CD14-positive monocyte (primary cell): ENCODE data around the gene LTBP2. TPM values are rescaled to one million over a fixed set of nuclear protein-coding genes. Genes with fewer than 3 reads are reported as not detected.

Experiments used
- DNase-seq, 3 donors: peaks; one replicate each; pipeline ENCODE4 v3.0.0-alpha.2; 2011 to 2022
- H2AFZ ChIP-seq: 2 replicates; pipeline ENCODE4 v1.6.0; 2012; ENCODE audit warnings: mild to moderate bottlenecking, low read depth, low read length, inconsistent platforms; ENCODE audit not compliant: insufficient read depth, poor library complexity, severe bottlenecking
- H3K27ac ChIP-seq, 2 donors: 1 replicate in 1 of 2; 2 replicates in 1 of 2; pipeline ENCODE4 v1.5.1; 2012 to 2013; ENCODE audit warnings: low read length in 2 of 2, control low read depth in 1 of 2, inconsistent platforms in 1 of 2, low read depth in 1 of 2, mild to moderate bottlenecking in 1 of 2
- H3K27me3 ChIP-seq, 2 donors: one replicate each; pipeline versions ENCODE4 v1.6.0 to v1.6.1; 2011 to 2013; ENCODE audit warnings: low read length in 2 of 2; ENCODE audit not compliant: control insufficient read depth in 2 of 2, insufficient read depth in 2 of 2
- H3K36me3 ChIP-seq, 2 donors: replicated peaks in 1 of 2; 1 replicate in 1 of 2; 2 replicates in 1 of 2; pipeline versions ENCODE4 v1.5.1 to v1.6.1; 2012 to 2013; ENCODE audit warnings: low read length in 2 of 2, control low read depth in 1 of 2, inconsistent platforms in 1 of 2, mild to moderate bottlenecking in 1 of 2; ENCODE audit not compliant: insufficient read depth in 2 of 2, control insufficient read depth in 1 of 2
- H3K4me1 ChIP-seq, 2 donors: 1 replicate in 1 of 2; 2 replicates in 1 of 2; pipeline versions ENCODE4 v1.5.1 to v1.6.1; 2012 to 2013; ENCODE audit warnings: low read length in 2 of 2, control low read depth in 1 of 2, inconsistent platforms in 1 of 2, mild to moderate bottlenecking in 1 of 2, moderate library complexity in 1 of 2; ENCODE audit not compliant: insufficient read depth in 2 of 2, control insufficient read depth in 1 of 2
- H3K4me2 ChIP-seq: replicated peaks from 2 replicates; pipeline ENCODE3; 2012; ENCODE audit warnings: low read length, moderate library complexity, mild to moderate bottlenecking; ENCODE audit not compliant: poor library complexity, severe bottlenecking; ENCODE audit errors: extremely low read depth
- H3K4me3 ChIP-seq, 3 experiments: fragments of 200-600 bp in 1 of 3; sonication (generic) in 1 of 3; replicated peaks in 1 of 3; 1 replicate in 2 of 3; 2 replicates in 1 of 3; pipeline ENCODE4 v1.5.1; 2011 to 2013; ENCODE audit warnings: low read length in 3 of 3, mild to moderate bottlenecking in 3 of 3, control low read depth in 2 of 3, low read depth in 2 of 3, inconsistent platforms in 1 of 3, moderate library complexity in 1 of 3
- H3K79me2 ChIP-seq: 2 replicates; pipeline ENCODE4 v1.6.0; 2012; ENCODE audit warnings: mild to moderate bottlenecking, control low read depth, inconsistent platforms, low read length, moderate library complexity; ENCODE audit not compliant: insufficient read depth
- H3K9ac ChIP-seq: 2 replicates; pipeline ENCODE4 v1.6.0; 2017; ENCODE audit warnings: low read length, mild to moderate bottlenecking; ENCODE audit not compliant: insufficient read depth, poor library complexity, severe bottlenecking
- H3K9me3 ChIP-seq, 2 donors: replicated peaks in 1 of 2; 1 replicate in 1 of 2; 2 replicates in 1 of 2; pipeline versions ENCODE4 v1.5.1 to v1.6.1; 2012 to 2013; ENCODE audit warnings: low read length in 2 of 2, control low read depth in 1 of 2; ENCODE audit not compliant: control insufficient read depth in 1 of 2, insufficient read depth in 1 of 2
- H4K20me1 ChIP-seq: 2 replicates; pipeline ENCODE4 v1.6.0; 2012; ENCODE audit warnings: mild to moderate bottlenecking, low read length, control low read depth, moderate library complexity; ENCODE audit not compliant: insufficient read depth
- H3K27ac Mint-ChIP-seq, 7 donors: one replicate each; pipeline ENCODE4 v1.8.0; 2020; ENCODE audit warnings: mild to moderate bottlenecking in 7 of 7, mixed read lengths in 7 of 7, moderate library complexity in 6 of 7, inconsistent platforms in 2 of 7
- H3K27me3 Mint-ChIP-seq, 3 donors: one replicate each; pipeline ENCODE4 v1.8.0; 2021 to 2022; ENCODE audit warnings: low read depth in 3 of 3, mild to moderate bottlenecking in 3 of 3, mixed read lengths in 3 of 3, moderate library complexity in 3 of 3, inconsistent platforms in 1 of 3
- H3K36me3 Mint-ChIP-seq, 2 donors: one replicate each; pipeline ENCODE4 v1.8.0; 2020; ENCODE audit warnings: mixed read lengths in 2 of 2, inconsistent platforms in 1 of 2, mild to moderate bottlenecking in 1 of 2
- H3K4me1 Mint-ChIP-seq: one replicate; pipeline ENCODE4 v1.8.0; 2020; ENCODE audit warnings: mild to moderate bottlenecking, mixed read lengths
- H3K4me3 Mint-ChIP-seq, 2 donors: one replicate each; pipeline ENCODE4 v1.8.0; 2020; ENCODE audit warnings: mild to moderate bottlenecking in 2 of 2, mixed read lengths in 2 of 2, moderate library complexity in 1 of 2
- H3K9me3 Mint-ChIP-seq, 7 donors: one replicate each; pipeline ENCODE4 v1.8.0; 2020 to 2022; ENCODE audit warnings: mixed read lengths in 7 of 7, mild to moderate bottlenecking in 6 of 7, moderate library complexity in 6 of 7, inconsistent platforms in 2 of 7
- CTCF ChIP-seq: fragments of 200-600 bp; IDR thresholded peaks from one replicate; pipeline ENCODE4 v1.8.0; 2022; ENCODE audit warnings: antibody characterized with exemption, mild to moderate bottlenecking
- WGBS: methylation state at CpG from one replicate; pipeline ENCODE4 v1.1.5; 2013; ENCODE audit warnings: missing lambda C conversion rate; ENCODE audit not compliant: insufficient coverage; 5-methylcytosine and 5-hydroxymethylcytosine counted together
- intact Hi-C, 2 donors: fragments of 100-400 bp; cut with micrococcal nuclease; formaldehyde crosslinking; loops; one replicate each; pipeline versions ENCODE4 v1.15.0 to v1.15.1; 2023
- polyA plus RNA-seq, 3 donors: library from polyadenylated mRNA; depleted of rRNA in 1 of 3; unstranded in 2 of 3; stranded (reverse) in 1 of 3; fragments of 300-500 nt in 2 of 3; fragments of >200 nt in 1 of 3; fragmentation: Illumina TruSeq in 2 of 3; gene quantifications; 1 replicate in 2 of 3; 2 replicates in 1 of 3; pipeline ENCODE4 v1.2.3, GENCODE V29; 2012 to 2021

LTBP2 gene
- polyA plus RNA-seq, 3 donors: 0.04 to 0.24 (median 0.11) TPM

- H3K27me3 ChIP-seq: no peaks in the 10 kb centered on the region
- H3K79me2 ChIP-seq: no peaks in the 10 kb centered on the region
- Mint-ChIP-seq H3K4me3 (no peak overlapping the region), H3K27ac (no peak overlapping the region), H3K4me1 (peaks cover 9% of the 10 kb centered on the region), H3K36me3 (no peaks in the 10 kb centered on the region), H3K9me3 (no peaks in the 10 kb centered on the region), H3K27me3 (peaks cover 0 to 6% (median 3%) of the 10 kb centered on the region in 3 donors)
- DNase-seq: no peak
- H2AFZ ChIP-seq: no peak overlapping the region
- no peak overlapping the region for H3K27ac ChIP-seq
- no peak for TF ChIP-seq CTCF
- no peak overlapping the region for H3K4me3 ChIP-seq
- no peak overlapping the region for H3K9ac ChIP-seq
- H4K20me1 ChIP-seq: no peaks in the 10 kb centered on the region
- intact Hi-C loops: no loop called here
- no peak overlapping the region for H3K4me2 ChIP-seq
- whole genome bisulfite sequencing: 92% methylated on average over 13 of the region's 15 CpGs
- no peaks in the 10 kb centered on the region for H3K9me3 ChIP-seq
- H3K4me1 ChIP-seq: peaks cover 5 to 14% of the 10 kb centered on the region in 2 donors
- H3K36me3 ChIP-seq: no peaks in the 10 kb centered on the region
Measured at GRCh38 chr14:74566174-74567141, 45.6 kb downstream of the LTBP2 start.

GRCh38 chr14:74563586-74564159, 48.4 kb downstream of the LTBP2 start:
- H3K4me1 Mint-ChIP-seq: peaks cover 2% of the 10 kb centered on the region
- Histone ChIP-seq H3K4me3 (no peak overlapping the region), H2AFZ (no peak overlapping the region), H3K27ac (no peak overlapping the region), H3K79me2 (no peaks in the 10 kb centered on the region), H3K9ac (no peak overlapping the region), H3K9me3 (no peaks in the 10 kb centered on the region), H3K4me2 (no peak overlapping the region), H3K36me3 (no peaks in the 10 kb centered on the region), H4K20me1 (no peaks in the 10 kb centered on the region), H3K4me1 (no peaks in the 10 kb centered on the region), H3K27me3 (no peaks in the 10 kb centered on the region)
- WGBS: no CpG with 5 or more reads among the region's 3 CpGs
- H3K4me3 Mint-ChIP-seq: no peak overlapping the region
- intact Hi-C loops: no loop called here
- H3K27ac Mint-ChIP-seq: no peak overlapping the region
- peaks cover 0 to 9% (median 1%) of the 10 kb centered on the region in 3 donors for H3K27me3 Mint-ChIP-seq
- no peak for DNase-seq
- no peaks in the 10 kb centered on the region for H3K36me3 Mint-ChIP-seq
- H3K9me3 Mint-ChIP-seq: no peaks in the 10 kb centered on the region
- TF ChIP-seq CTCF: no peak
